Mesothelial cell of epicardium (in vitro differentiated cells): ENCODE data around the gene TPM1. TPM values are rescaled to one million over a fixed set of nuclear protein-coding genes. Genes with fewer than 3 reads are reported as not detected.

Experiments
- DNase-seq, 2 experiments: peaks; one replicate each; pipeline ENCODE4 v3.0.0; 2021; ENCODE audit warnings: low spot score in 2 of 2; ENCODE audit not compliant: unreplicated experiment in 2 of 2
- H3K27ac Mint-ChIP-seq: 2 replicates; pipeline ENCODE4 v1.8.0; 2021; ENCODE audit warnings: mixed read lengths
- H3K27me3 Mint-ChIP-seq: 2 replicates; pipeline ENCODE4 v1.8.0; 2021; ENCODE audit warnings: low read depth, mixed read lengths
- H3K36me3 Mint-ChIP-seq: 2 replicates; pipeline ENCODE4 v1.8.0; 2021; ENCODE audit warnings: mixed read lengths
- H3K4me1 Mint-ChIP-seq: 2 replicates; pipeline ENCODE4 v1.8.0; 2021; ENCODE audit warnings: mixed read lengths
- H3K4me3 Mint-ChIP-seq: 2 replicates; pipeline ENCODE4 v1.8.0; 2021; ENCODE audit warnings: mild to moderate bottlenecking, moderate library complexity, mixed read lengths
- H3K9me3 Mint-ChIP-seq: 2 replicates; pipeline ENCODE4 v1.8.0; 2021; ENCODE audit warnings: mixed read lengths
- CTCF ChIP-seq: fragments of 200-600 bp; sonication (generic); IDR thresholded peaks from one replicate; pipeline ENCODE4 v1.5.0; 2021; ENCODE audit warnings: antibody characterized with exemption; ENCODE audit not compliant: unreplicated experiment
- total RNA-seq: library from RNA; stranded (reverse); gene quantifications from 3 replicates; pipeline ENCODE4 v1.2.1, GENCODE V29; 2021

TPM1 gene
- total RNA-seq, 1 donor from 2014 or later: 659 TPM

- H3K4me1 Mint-ChIP-seq: peaks cover 13% of the 10 kb centered on the region
- no peaks in the 10 kb centered on the region for H3K36me3 Mint-ChIP-seq
- no peak for TF ChIP-seq CTCF
- peaks cover 14% of the 10 kb centered on the region for H3K9me3 Mint-ChIP-seq
- H3K4me3 Mint-ChIP-seq: no peak overlapping the region
- H3K27ac Mint-ChIP-seq: peak overlapping the region; percentile 80
- no peaks in the 10 kb centered on the region for H3K27me3 Mint-ChIP-seq
- DNase-seq: no peak
These were observed 65.5 kb downstream of the TPM1 start for GRCh38 chr15:63107895-63108546.

DNA sequence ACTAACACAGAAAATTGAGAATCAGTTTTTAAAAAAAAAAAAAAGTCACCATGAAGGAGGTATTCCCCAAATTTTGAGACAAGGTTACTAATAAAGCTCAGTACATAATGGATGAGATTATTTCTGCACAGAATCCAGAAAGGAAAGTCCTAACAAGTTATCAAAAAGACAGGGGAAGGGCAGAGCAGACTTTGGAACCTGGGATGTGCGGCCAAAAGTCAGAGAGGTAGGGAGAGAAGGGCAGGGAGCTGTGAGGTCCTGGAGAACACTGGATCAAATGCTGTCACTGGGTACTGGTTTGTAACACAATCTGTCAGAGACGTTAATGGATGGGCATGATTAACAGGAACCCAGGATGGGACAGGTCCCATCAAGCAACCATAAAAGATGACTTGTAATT lies 67.0 kb downstream of the TPM1 start:
- no peaks in the 10 kb centered on the region for H3K36me3 Mint-ChIP-seq
- DNase-seq: no peak
- H3K9me3 Mint-ChIP-seq: peaks cover 14% of the 10 kb centered on the region
- no peaks in the 10 kb centered on the region for H3K27me3 Mint-ChIP-seq
- H3K27ac Mint-ChIP-seq: no peak overlapping the region
- no peak for TF ChIP-seq CTCF
- H3K4me3 Mint-ChIP-seq: no peak overlapping the region
- peaks cover 13% of the 10 kb centered on the region for H3K4me1 Mint-ChIP-seq

- peaks cover 12% of the 10 kb centered on the region for H3K9me3 Mint-ChIP-seq
- DNase-seq: no peak
- H3K27me3 Mint-ChIP-seq: no peaks in the 10 kb centered on the region
- no peak overlapping the region for H3K27ac Mint-ChIP-seq
- no peaks in the 10 kb centered on the region for H3K36me3 Mint-ChIP-seq
- H3K4me3 Mint-ChIP-seq: no peak overlapping the region
- peaks cover 13% of the 10 kb centered on the region for H3K4me1 Mint-ChIP-seq
- TF ChIP-seq CTCF: no peak
These were observed 67.4 kb downstream of the TPM1 start for GRCh38 chr15:63109920-63110319.

GRCh38 chr15:63110428-63111026 lies 68.0 kb downstream of the TPM1 start:
- no peak overlapping the region for H3K27ac Mint-ChIP-seq
- H3K4me1 Mint-ChIP-seq: peaks cover 13% of the 10 kb centered on the region

GRCh38 chr15:63111481-63111880 lies 68.9 kb downstream of the TPM1 start:
- H3K36me3 Mint-ChIP-seq: no peaks in the 10 kb centered on the region
- TF ChIP-seq CTCF: no peak
- peaks cover 5% of the 10 kb centered on the region for H3K9me3 Mint-ChIP-seq
- H3K27me3 Mint-ChIP-seq: no peaks in the 10 kb centered on the region
- H3K27ac Mint-ChIP-seq: no peak overlapping the region
- peaks cover 13% of the 10 kb centered on the region for H3K4me1 Mint-ChIP-seq
- DNase-seq: no peak
- H3K4me3 Mint-ChIP-seq: no peak overlapping the region

More at GRCh38 chr15:63110428-63111026, 68.0 kb downstream of the TPM1 start:
- H3K27me3 Mint-ChIP-seq: no peaks in the 10 kb centered on the region
- no peaks in the 10 kb centered on the region for H3K36me3 Mint-ChIP-seq
- H3K4me3 Mint-ChIP-seq: no peak overlapping the region
- no peak for TF ChIP-seq CTCF
- DNase-seq: no peak
- peaks cover 9% of the 10 kb centered on the region for H3K9me3 Mint-ChIP-seq
